HG02884 (cell line): ENCODE results near the gene PRR20C.
"Not testable (repeated sequence)": the region's sequence is repeated elsewhere in the genome, so short reads cannot be mapped to it uniquely, and the experiment has no call there.

Source experiments
- ATAC-seq: cut with Tn5 transposase; IDR thresholded peaks from one replicate; pipeline ENCODE4 v1.9.1; 2021; ENCODE audit warnings: mild to moderate bottlenecking, moderate library complexity; ENCODE audit not compliant: unreplicated experiment

PRR20C gene

GRCh38 chr13:57153761-57154160, at the start of gene PRR20C:
PRR20C (plus strand) TSS chr13:57154061; CDS start chr13:57154448, 387 bp downstream.
- ATAC-seq: not testable (repeated sequence)

- no peak for ATAC-seq
Observed at GRCh38 chr13:57114945-57115344, 38.9 kb upstream of the PRR20C start.

- ATAC-seq: no peak
Observed at GRCh38 chr13:57123681-57124080, 30.2 kb upstream of the PRR20C start.

DNA sequence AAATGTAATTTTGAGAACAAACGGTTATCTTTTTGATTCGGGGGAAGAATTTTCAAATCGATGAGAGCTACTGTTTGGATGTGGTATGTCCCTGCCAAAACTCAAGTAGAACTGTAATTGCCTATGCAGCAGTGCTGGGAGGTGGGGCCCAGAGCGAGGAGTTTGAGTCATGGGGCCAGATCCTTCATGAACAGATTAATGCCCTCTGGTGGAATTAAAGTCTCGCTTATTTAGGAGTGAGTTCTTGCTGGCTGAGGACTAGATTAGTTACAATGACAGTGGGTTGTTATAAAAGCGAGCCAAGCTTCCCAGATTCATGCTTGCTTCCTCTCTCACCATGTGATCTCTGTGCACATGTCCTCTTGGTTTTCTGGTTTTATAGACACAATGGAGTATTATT, 25.0 kb upstream of the PRR20C start:
- ATAC-seq: no peak

- no peak for ATAC-seq
Observed at GRCh38 chr13:57136093-57136492, 17.8 kb upstream of the PRR20C start.

- ATAC-seq: no peak
Observed at GRCh38 chr13:57137585-57137984, 16.3 kb upstream of the PRR20C start.

- no peak for ATAC-seq
Observed at GRCh38 chr13:57138988-57139387, 14.9 kb upstream of the PRR20C start.

DNA sequence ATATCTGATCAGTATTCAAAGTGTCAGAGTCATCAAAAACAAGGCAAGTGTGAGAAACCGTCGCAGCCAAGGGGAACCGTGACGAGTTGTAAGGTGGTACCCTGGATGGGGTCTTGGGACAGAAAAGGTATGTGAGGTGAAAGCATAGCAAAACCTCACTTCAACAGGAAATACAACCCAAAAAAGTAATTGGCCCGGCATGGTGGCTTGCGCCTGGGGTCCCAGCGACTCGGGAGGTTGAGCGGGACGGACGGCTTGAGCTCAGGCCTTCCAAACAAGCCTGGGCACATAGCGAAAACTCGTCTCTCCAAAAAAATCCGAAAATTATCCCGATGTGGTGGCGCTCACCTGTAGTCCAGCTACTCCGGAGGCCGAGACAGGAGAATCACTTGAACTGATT, 14.1 kb upstream of the PRR20C start:
- ATAC-seq: not testable (repeated sequence)

GRCh38 chr13:57140235-57140968, 13.5 kb upstream of the PRR20C start, which contains the start of gene PRR20A:
PRR20A (plus strand) TSS chr13:57140918; CDS start chr13:57141305, 387 bp downstream.
- ATAC-seq: not testable (repeated sequence)

- ATAC-seq: not testable (repeated sequence)
Observed at GRCh38 chr13:57147188-57147587, 6.7 kb upstream of the PRR20C start, which contains the start of gene PRR20B. PRR20B (plus strand) TSS chr13:57147488; CDS start chr13:57147875, 387 bp downstream.

GRCh38 chr13:57148106-57148505, 5.8 kb upstream of the PRR20C start:
- not testable (repeated sequence) for ATAC-seq

GRCh38 chr13:57160332-57160731, 6.5 kb downstream of the PRR20C start, which contains the start of gene PRR20D:
PRR20D (plus strand) TSS chr13:57160632; CDS start chr13:57161019, 387 bp downstream.
- not testable (repeated sequence) for ATAC-seq

GRCh38 chr13:57166897-57167296, 13.0 kb downstream of the PRR20C start, which contains the start of gene PRR20E:
PRR20E (plus strand) TSS chr13:57167197; CDS start chr13:57167584, 387 bp downstream.
- ATAC-seq: not testable (repeated sequence)

DNA sequence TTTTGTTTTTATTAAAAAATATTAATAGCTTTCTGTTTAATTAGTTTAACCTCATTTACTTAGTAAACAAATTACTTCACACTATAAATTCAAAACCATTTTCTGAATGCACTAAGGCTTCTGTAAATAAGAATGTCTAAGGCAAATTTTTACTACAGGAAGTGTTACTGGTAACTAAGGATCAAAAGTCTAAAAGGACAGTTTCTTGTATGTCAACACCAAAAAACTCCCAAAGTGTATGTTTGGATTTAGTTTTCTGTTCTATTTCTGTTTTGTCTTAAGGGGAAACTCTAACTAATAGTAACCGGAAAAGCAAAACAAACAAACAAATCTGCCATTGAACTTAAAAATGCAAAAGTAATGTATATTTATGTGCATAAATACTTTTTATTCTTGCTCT, 37.8 kb downstream of the PRR20C start:
- ATAC-seq: no peak
